ENCODE measurements around the gene HMCN2. TPM values are rescaled to one million over a fixed set of nuclear protein-coding genes. Genes with fewer than 3 reads are reported as not detected.
A peak's percentile ranks its signal among the peaks of the same experiment; 100 is the strongest.

Gene HMCN2
- total RNA-seq, 4 donors from 2014 or later, result 9.6 to 21.1 (median 15.5) TPM

GRCh38 chr9:130310456-130310855, 44.9 kb downstream of the HMCN2 start:
- Histone ChIP-seq H3K36me3 (peaks cover 0 to 28% of the 10 kb centered on the region in 2 donors), H3K4me3 (no peak overlapping the region), H3K4me1 (peaks cover 0 to 27% (median 8%) of the 10 kb centered on the region in 3 donors), H3K27ac (no peak overlapping the region), H3K27me3 (no peaks in the 10 kb centered on the region), H3K9me3 (no peaks in the 10 kb centered on the region)
- no peak for TF ChIP-seq EP300 (IDR thresholded peaks at IDR 0.05)
- no peak for TF ChIP-seq POLR2A (IDR thresholded peaks at IDR 0.05)
- no peak for TF ChIP-seq POLR2AphosphoS5 (IDR thresholded peaks at IDR 0.05)
- TF ChIP-seq CTCF (IDR thresholded peaks at IDR 0.05), result no peak
- 91 to 100% methylated on average over 2 to 4 of the region's 9 CpGs for WGBS, 2 donors (ENCODE audit: low coverage in 1 of 2)
- no peak for ATAC-seq

- Histone ChIP-seq H3K36me3 (peaks cover 0 to 28% of the 10 kb centered on the region in 2 donors), H3K27ac (no peak overlapping the region), H3K27me3 (no peaks in the 10 kb centered on the region), H3K4me3 (no peak overlapping the region), H3K4me1 (peaks cover 0 to 27% (median 5%) of the 10 kb centered on the region in 3 donors), H3K9me3 (no peaks in the 10 kb centered on the region)
- ATAC-seq, result no peak
- TF ChIP-seq CTCF (IDR thresholded peaks at IDR 0.05) (no peak), POLR2AphosphoS5 (IDR thresholded peaks at IDR 0.05) (no peak), POLR2A (IDR thresholded peaks at IDR 0.05) (no peak)
- WGBS, 2 donors (ENCODE audit: low coverage in 1 of 2), result 90 to 93% methylated on average over 2 to 8 of the region's 10 CpGs
Measured at GRCh38 chr9:130311003-130311402, 45.4 kb downstream of the HMCN2 start.

- H3K27me3 ChIP-seq, result no peaks in the 10 kb centered on the region
- no peak for ATAC-seq
- H3K27ac ChIP-seq, result peak overlapping the region in 2 of 4 donors; percentile 10 to 11
- peaks cover 0 to 22% of the 10 kb centered on the region in 2 donors for H3K36me3 ChIP-seq
- 59 to 74% methylated on average over 5 to 9 of the region's 14 CpGs for whole genome bisulfite sequencing, 2 donors (ENCODE audit: low coverage in 1 of 2)
- no peak overlapping the region for H3K4me3 ChIP-seq
- no peaks in the 10 kb centered on the region for H3K9me3 ChIP-seq
- H3K4me1 ChIP-seq, result peaks cover 0 to 31% (median 5%) of the 10 kb centered on the region in 3 donors
- no peak for TF ChIP-seq POLR2AphosphoS5 (IDR thresholded peaks at IDR 0.05)
- TF ChIP-seq CTCF (IDR thresholded peaks at IDR 0.05), result no peak
- TF ChIP-seq POLR2A (IDR thresholded peaks at IDR 0.05), result no peak
- TF ChIP-seq EP300 (IDR thresholded peaks at IDR 0.05), result no peak
Measured at GRCh38 chr9:130311408-130312140, 46.0 kb downstream of the HMCN2 start.

GRCh38 chr9:130313103-130313858, 47.7 kb downstream of the HMCN2 start:
- 94% methylated on average over 5 of the region's 16 CpGs; no CpG with 5 or more reads in 1 of the 2 donors for WGBS, 2 donors (ENCODE audit: low coverage in 1 of 2)
- H3K9me3 ChIP-seq, result no peaks in the 10 kb centered on the region
- peaks cover 0 to 13% of the 10 kb centered on the region in 2 donors for H3K36me3 ChIP-seq
- H3K4me1 ChIP-seq, result peaks cover 0 to 47% (median 13%) of the 10 kb centered on the region in 3 donors
- no peaks in the 10 kb centered on the region for H3K27me3 ChIP-seq
- ATAC-seq, result no peak
- no peak overlapping the region for H3K4me3 ChIP-seq
- H3K27ac ChIP-seq, result peak overlapping the region in 2 of 4 donors; percentile 29 to 55
- TF ChIP-seq POLR2A (IDR thresholded peaks at IDR 0.05) (no peak), EP300 (IDR thresholded peaks at IDR 0.05) (no peak), CTCF (IDR thresholded peaks at IDR 0.05) (no peak), POLR2AphosphoS5 (IDR thresholded peaks at IDR 0.05) (no peak)
